ENCODE data around the gene STRBP. TPM values are rescaled to one million over a fixed set of nuclear protein-coding genes. Genes with fewer than 3 reads are reported as not detected.

Gene STRBP
- total RNA-seq, 1 donor from 2014 or later, result 87.3 TPM

DNA sequence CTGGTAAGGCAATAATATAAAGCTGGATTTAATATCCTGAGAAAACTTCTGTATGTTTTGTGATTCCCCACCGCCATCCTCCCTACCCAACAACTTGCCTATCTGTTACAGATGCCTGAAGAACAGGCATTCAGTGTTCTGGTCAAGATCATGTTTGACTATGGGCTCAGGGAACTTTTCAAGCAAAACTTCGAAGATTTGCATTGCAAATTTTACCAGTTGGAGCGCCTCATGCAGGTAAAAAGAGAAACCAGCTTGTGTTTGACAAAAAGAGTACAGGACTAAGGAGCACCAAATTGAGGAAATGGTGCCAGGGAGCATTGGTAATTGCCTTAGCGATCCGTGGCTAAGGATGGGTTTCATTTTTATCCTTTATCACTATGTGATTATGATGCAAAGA lies 194.9 kb downstream of the STRBP start:
- TF ChIP-seq, protein P1, sequence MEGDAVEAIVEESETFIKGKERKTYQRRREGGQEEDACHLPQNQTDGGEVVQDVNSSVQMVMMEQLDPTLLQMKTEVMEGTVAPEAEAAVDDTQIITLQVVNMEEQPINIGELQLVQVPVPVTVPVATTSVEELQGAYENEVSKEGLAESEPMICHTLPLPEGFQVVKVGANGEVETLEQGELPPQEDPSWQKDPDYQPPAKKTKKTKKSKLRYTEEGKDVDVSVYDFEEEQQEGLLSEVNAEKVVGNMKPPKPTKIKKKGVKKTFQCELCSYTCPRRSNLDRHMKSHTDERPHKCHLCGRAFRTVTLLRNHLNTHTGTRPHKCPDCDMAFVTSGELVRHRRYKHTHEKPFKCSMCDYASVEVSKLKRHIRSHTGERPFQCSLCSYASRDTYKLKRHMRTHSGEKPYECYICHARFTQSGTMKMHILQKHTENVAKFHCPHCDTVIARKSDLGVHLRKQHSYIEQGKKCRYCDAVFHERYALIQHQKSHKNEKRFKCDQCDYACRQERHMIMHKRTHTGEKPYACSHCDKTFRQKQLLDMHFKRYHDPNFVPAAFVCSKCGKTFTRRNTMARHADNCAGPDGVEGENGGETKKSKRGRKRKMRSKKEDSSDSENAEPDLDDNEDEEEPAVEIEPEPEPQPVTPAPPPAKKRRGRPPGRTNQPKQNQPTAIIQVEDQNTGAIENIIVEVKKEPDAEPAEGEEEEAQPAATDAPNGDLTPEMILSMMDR (IDR thresholded peaks at IDR 0.05; ENCODE audit: unreplicated experiment), result no peak
- DNase-seq (ENCODE audit: low spot score, unreplicated experiment), result no peak
- H3K9me3 Mint-ChIP-seq (ENCODE audit: low read depth), result no peaks in the 10 kb centered on the region
- peak overlapping the region; percentile 49 for H3K27ac Mint-ChIP-seq
- no peaks in the 10 kb centered on the region for H3K27me3 Mint-ChIP-seq
- peaks cover 13% of the 10 kb centered on the region for H3K36me3 Mint-ChIP-seq (ENCODE audit: insufficient read depth)
- H3K4me1 Mint-ChIP-seq (ENCODE audit: low read depth), result no peaks in the 10 kb centered on the region
- H3K4me3 Mint-ChIP-seq (ENCODE audit: low read depth), result no peak overlapping the region

DNA sequence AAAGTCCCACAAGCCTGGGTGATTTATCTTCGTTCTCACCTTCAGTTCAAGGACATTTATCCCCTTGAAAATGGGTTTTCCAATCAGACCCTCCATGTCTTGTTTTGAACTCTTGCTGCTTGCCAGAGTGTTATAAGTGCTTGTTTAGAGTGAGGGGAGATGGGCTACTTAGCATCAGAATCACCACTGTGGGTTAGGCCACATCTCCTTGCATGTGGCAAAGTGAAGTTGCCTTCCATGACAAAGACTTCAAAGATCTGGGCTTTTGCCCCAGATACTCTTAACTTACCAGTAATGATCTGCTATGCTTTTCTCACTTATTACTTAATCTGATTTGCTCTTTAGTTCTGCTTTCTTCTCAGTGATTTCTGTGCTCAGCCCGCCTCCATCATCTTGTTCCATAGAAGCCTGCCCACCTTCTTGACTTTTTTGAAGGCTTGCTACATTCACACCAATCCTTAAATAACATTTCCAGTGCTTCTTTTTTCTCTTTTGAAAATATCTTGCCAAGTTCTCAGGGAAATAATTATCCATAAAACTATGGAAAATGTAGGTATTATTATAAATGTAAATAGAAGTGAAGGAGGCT lies 195.9 kb downstream of the STRBP start:
- no peak overlapping the region for H3K27ac Mint-ChIP-seq

More for the DNA sequence above, 195.9 kb downstream of the STRBP start:
- TF ChIP-seq, protein P1 (IDR thresholded peaks at IDR 0.05; ENCODE audit: unreplicated experiment), result no peak
- Mint-ChIP-seq H3K4me3 (ENCODE audit: low read depth) (no peak overlapping the region), H3K9me3 (ENCODE audit: low read depth) (no peaks in the 10 kb centered on the region), H3K27me3 (no peaks in the 10 kb centered on the region), H3K4me1 (ENCODE audit: low read depth) (no peaks in the 10 kb centered on the region), H3K36me3 (ENCODE audit: insufficient read depth) (peaks cover 15% of the 10 kb centered on the region)
- no peak for DNase-seq (ENCODE audit: low spot score, unreplicated experiment)

Other genes with a start within 250 kb of the STRBP start
- gene GPR21, start 234.9 kb downstream of the STRBP start, total RNA-seq, result 2.9 and 3.4 TPM in 2 replicates
- 7.1 and 8.4 TPM in 2 replicates for gene CRB2, start 87.6 kb upstream of the STRBP start, total RNA-seq